Measurements from ENCODE around the gene PRKCH. TPM values are rescaled to one million over a fixed set of nuclear protein-coding genes. Genes with fewer than 3 reads are reported as not detected.
A peak's percentile ranks its signal among the peaks of the same experiment; 100 is the strongest.

Gene PRKCH
- total RNA-seq, 1 donor from 2014 or later = 9.0 TPM

- no peak overlapping the region for H3K27ac Mint-ChIP-seq
- no peak for TF ChIP-seq CTCF (IDR thresholded peaks at IDR 0.05; ENCODE audit: unreplicated experiment)
- no peaks in the 10 kb centered on the region for H3K36me3 Mint-ChIP-seq
- no peak for DNase-seq (ENCODE audit: low spot score in 2 of 2, unreplicated experiment in 2 of 2)
- no peaks in the 10 kb centered on the region for H3K9me3 Mint-ChIP-seq
- peaks cover 37% of the 10 kb centered on the region for H3K4me1 Mint-ChIP-seq
- no peaks in the 10 kb centered on the region for H3K27me3 Mint-ChIP-seq (ENCODE audit: low read depth)
- H3K4me3 Mint-ChIP-seq = no peak overlapping the region
Measured at GRCh38 chr14:61538464-61539022, 217.2 kb downstream of the PRKCH start.

- Mint-ChIP-seq H3K4me1 (peaks cover 41% of the 10 kb centered on the region), H3K27ac (peak overlapping the region; percentile 11), H3K27me3 (ENCODE audit: low read depth) (no peaks in the 10 kb centered on the region), H3K4me3 (no peak overlapping the region), H3K36me3 (no peaks in the 10 kb centered on the region), H3K9me3 (no peaks in the 10 kb centered on the region)
- no peak for TF ChIP-seq CTCF (IDR thresholded peaks at IDR 0.05; ENCODE audit: unreplicated experiment)
- no peak for DNase-seq (ENCODE audit: low spot score in 2 of 2, unreplicated experiment in 2 of 2)
Measured at GRCh38 chr14:61539631-61540030, 218.3 kb downstream of the PRKCH start.

GRCh38 chr14:61540931-61541330 lies 219.6 kb downstream of the PRKCH start:
- Mint-ChIP-seq H3K36me3 (no peaks in the 10 kb centered on the region), H3K9me3 (no peaks in the 10 kb centered on the region), H3K4me3 (no peak overlapping the region), H3K27me3 (ENCODE audit: low read depth) (no peaks in the 10 kb centered on the region), H3K27ac (no peak overlapping the region), H3K4me1 (peaks cover 42% of the 10 kb centered on the region)
- TF ChIP-seq CTCF (IDR thresholded peaks at IDR 0.05; ENCODE audit: unreplicated experiment) = no peak
- DNase-seq (ENCODE audit: low spot score in 2 of 2, unreplicated experiment in 2 of 2) = no peak

GRCh38 chr14:61542848-61543790 lies 221.7 kb downstream of the PRKCH start:
- peak overlapping the region; percentile 69 for H3K27ac Mint-ChIP-seq
- H3K36me3 Mint-ChIP-seq = no peaks in the 10 kb centered on the region
- TF ChIP-seq CTCF (IDR thresholded peaks at IDR 0.05; ENCODE audit: unreplicated experiment) = no peak
- no peaks in the 10 kb centered on the region for H3K27me3 Mint-ChIP-seq (ENCODE audit: low read depth)
- no peaks in the 10 kb centered on the region for H3K9me3 Mint-ChIP-seq
- DNase-seq (ENCODE audit: low spot score in 2 of 2, unreplicated experiment in 2 of 2) = no peak
- H3K4me1 Mint-ChIP-seq = peaks cover 42% of the 10 kb centered on the region
- no peak overlapping the region for H3K4me3 Mint-ChIP-seq

GRCh38 chr14:61543946-61544345 lies 222.6 kb downstream of the PRKCH start:
- TF ChIP-seq CTCF (IDR thresholded peaks at IDR 0.05; ENCODE audit: unreplicated experiment) = no peak
- H3K9me3 Mint-ChIP-seq = no peaks in the 10 kb centered on the region
- no peak overlapping the region for H3K4me3 Mint-ChIP-seq
- H3K4me1 Mint-ChIP-seq = peaks cover 34% of the 10 kb centered on the region
- no peaks in the 10 kb centered on the region for H3K27me3 Mint-ChIP-seq (ENCODE audit: low read depth)
- no peak for DNase-seq (ENCODE audit: low spot score in 2 of 2, unreplicated experiment in 2 of 2)
- H3K27ac Mint-ChIP-seq = no peak overlapping the region
- H3K36me3 Mint-ChIP-seq = no peaks in the 10 kb centered on the region
